ENCODE data around the gene SMIM15. TPM values are rescaled to one million over a fixed set of nuclear protein-coding genes. Genes with fewer than 3 reads are reported as not detected.

Gene SMIM15
- total RNA-seq, 1 donor from 2014 or later, result 53.1 TPM

DNA sequence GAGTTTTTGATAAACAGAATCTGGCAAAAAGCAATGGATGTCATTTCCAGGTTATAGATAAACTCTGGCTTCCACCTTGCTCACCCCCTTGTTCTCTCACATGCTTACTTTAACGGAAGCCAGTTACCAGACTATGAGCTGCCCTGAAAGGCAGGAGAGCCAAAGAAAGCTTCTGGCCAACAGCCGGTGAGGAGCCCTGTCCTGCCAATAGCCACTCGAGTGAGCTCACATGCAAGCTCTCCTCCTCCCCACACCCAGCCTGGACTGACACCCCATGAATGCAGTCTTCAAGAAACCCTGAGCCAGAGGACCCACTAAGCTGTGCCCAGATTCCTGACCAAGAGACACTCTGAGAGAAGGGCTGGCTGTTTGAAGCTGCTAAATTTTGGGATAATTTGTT lies 14.4 kb upstream of the SMIM15 start:
- H3K4me3 Mint-ChIP-seq (ENCODE audit: unreplicated experiment), result no peak overlapping the region
- no peaks in the 10 kb centered on the region for H3K27me3 Mint-ChIP-seq (ENCODE audit: unreplicated experiment)
- H3K4me1 Mint-ChIP-seq (ENCODE audit: unreplicated experiment), result peaks cover 22% of the 10 kb centered on the region
- H3K36me3 Mint-ChIP-seq (ENCODE audit: unreplicated experiment), result no peaks in the 10 kb centered on the region
- TF ChIP-seq, protein P1, sequence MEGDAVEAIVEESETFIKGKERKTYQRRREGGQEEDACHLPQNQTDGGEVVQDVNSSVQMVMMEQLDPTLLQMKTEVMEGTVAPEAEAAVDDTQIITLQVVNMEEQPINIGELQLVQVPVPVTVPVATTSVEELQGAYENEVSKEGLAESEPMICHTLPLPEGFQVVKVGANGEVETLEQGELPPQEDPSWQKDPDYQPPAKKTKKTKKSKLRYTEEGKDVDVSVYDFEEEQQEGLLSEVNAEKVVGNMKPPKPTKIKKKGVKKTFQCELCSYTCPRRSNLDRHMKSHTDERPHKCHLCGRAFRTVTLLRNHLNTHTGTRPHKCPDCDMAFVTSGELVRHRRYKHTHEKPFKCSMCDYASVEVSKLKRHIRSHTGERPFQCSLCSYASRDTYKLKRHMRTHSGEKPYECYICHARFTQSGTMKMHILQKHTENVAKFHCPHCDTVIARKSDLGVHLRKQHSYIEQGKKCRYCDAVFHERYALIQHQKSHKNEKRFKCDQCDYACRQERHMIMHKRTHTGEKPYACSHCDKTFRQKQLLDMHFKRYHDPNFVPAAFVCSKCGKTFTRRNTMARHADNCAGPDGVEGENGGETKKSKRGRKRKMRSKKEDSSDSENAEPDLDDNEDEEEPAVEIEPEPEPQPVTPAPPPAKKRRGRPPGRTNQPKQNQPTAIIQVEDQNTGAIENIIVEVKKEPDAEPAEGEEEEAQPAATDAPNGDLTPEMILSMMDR (IDR thresholded peaks at IDR 0.05), result no peak
- DNase-seq (ENCODE audit: extremely low spot score, unreplicated experiment), result no peak
- no peaks in the 10 kb centered on the region for H3K9me3 Mint-ChIP-seq (ENCODE audit: unreplicated experiment)
- H3K27ac Mint-ChIP-seq (ENCODE audit: unreplicated experiment), result no peak overlapping the region

GRCh38 chr5:61171479-61171878 lies 9.2 kb upstream of the SMIM15 start:
- no peaks in the 10 kb centered on the region for H3K27me3 Mint-ChIP-seq (ENCODE audit: unreplicated experiment)
- H3K9me3 Mint-ChIP-seq (ENCODE audit: unreplicated experiment), result no peaks in the 10 kb centered on the region
- TF ChIP-seq, protein P1 (IDR thresholded peaks at IDR 0.05), result no peak
- no peak for DNase-seq (ENCODE audit: extremely low spot score, unreplicated experiment)
- no peaks in the 10 kb centered on the region for H3K36me3 Mint-ChIP-seq (ENCODE audit: unreplicated experiment)
- H3K27ac Mint-ChIP-seq (ENCODE audit: unreplicated experiment), result no peak overlapping the region
- H3K4me3 Mint-ChIP-seq (ENCODE audit: unreplicated experiment), result no peak overlapping the region
- peaks cover 2% of the 10 kb centered on the region for H3K4me1 Mint-ChIP-seq (ENCODE audit: unreplicated experiment)

DNA sequence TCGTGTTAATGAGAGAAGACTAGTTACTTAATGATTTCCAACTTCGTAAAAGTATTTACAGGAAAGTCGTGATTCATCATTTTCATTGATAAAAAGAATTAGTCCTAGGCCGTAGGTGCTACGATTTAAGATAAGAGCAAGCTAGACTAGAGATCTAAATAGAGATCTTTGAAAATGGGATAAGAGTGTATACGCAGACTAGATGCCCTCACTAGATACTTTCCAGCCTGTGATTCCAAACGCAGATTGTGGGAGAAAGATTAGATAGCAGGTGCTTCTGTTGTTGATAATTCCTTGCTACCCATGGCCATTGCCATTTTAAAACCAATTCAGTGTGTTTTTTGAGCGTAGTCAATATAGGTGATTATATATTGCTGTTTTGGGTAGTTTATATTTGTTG lies 6.7 kb upstream of the SMIM15 start:
- no peak overlapping the region for H3K27ac Mint-ChIP-seq (ENCODE audit: unreplicated experiment)
- H3K4me3 Mint-ChIP-seq (ENCODE audit: unreplicated experiment), result no peak overlapping the region
- DNase-seq (ENCODE audit: extremely low spot score, unreplicated experiment), result no peak
- H3K4me1 Mint-ChIP-seq (ENCODE audit: unreplicated experiment), result peaks cover 6% of the 10 kb centered on the region
- TF ChIP-seq, protein P1 (IDR thresholded peaks at IDR 0.05), result no peak
- H3K27me3 Mint-ChIP-seq (ENCODE audit: unreplicated experiment), result no peaks in the 10 kb centered on the region
- no peaks in the 10 kb centered on the region for H3K9me3 Mint-ChIP-seq (ENCODE audit: unreplicated experiment)
- H3K36me3 Mint-ChIP-seq (ENCODE audit: unreplicated experiment), result no peaks in the 10 kb centered on the region

DNA sequence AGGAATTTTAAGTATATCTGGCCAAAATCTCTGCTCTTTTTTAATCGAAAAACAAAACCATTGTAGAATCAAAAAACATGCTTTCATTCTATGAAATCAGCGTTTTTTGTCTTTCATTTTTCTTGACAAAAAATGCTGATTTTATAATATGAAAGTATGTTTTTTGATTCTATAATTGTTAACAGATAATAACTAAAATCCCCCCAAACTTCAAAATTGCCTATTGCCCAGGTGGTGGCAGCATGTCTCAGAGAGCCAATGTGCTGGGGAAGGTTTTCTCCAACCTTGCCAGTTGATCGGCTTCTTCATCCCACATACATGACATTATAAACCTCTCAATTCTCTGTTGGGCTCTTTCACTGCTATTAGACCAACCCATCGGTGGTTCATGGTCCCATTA lies 5.1 kb upstream of the SMIM15 start:
- H3K4me3 Mint-ChIP-seq (ENCODE audit: unreplicated experiment), result no peak overlapping the region
- no peak for DNase-seq (ENCODE audit: extremely low spot score, unreplicated experiment)
- no peaks in the 10 kb centered on the region for H3K9me3 Mint-ChIP-seq (ENCODE audit: unreplicated experiment)
- TF ChIP-seq, protein P1 (IDR thresholded peaks at IDR 0.05), result peak; percentile 67
- H3K4me1 Mint-ChIP-seq (ENCODE audit: unreplicated experiment), result peaks cover 19% of the 10 kb centered on the region
- H3K36me3 Mint-ChIP-seq (ENCODE audit: unreplicated experiment), result no peaks in the 10 kb centered on the region
- H3K27ac Mint-ChIP-seq (ENCODE audit: unreplicated experiment), result no peak overlapping the region
- no peaks in the 10 kb centered on the region for H3K27me3 Mint-ChIP-seq (ENCODE audit: unreplicated experiment)

DNA sequence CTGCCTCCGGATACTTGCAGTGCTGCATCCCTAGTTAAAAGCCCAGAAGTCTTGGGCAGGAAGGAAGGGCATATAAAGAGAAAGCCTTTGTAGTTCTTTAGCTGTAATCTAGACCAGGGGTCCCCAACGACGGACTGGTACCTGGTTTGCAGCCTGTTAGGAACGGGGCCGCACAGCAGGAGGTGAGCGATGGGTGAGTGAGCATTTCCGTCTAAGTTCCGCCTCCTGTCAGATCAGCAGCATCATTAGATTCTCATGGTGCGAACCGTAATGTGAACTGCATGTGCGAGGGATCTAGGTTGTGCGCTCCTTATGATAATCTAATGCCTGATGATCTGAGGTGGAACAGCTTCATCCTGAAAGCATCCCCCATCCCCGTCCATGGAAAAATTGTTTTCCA lies 1.6 kb upstream of the SMIM15 start:
- Mint-ChIP-seq H3K27ac (ENCODE audit: unreplicated experiment) (no peak overlapping the region), H3K9me3 (ENCODE audit: unreplicated experiment) (no peaks in the 10 kb centered on the region), H3K4me1 (ENCODE audit: unreplicated experiment) (peaks cover 42% of the 10 kb centered on the region), H3K36me3 (ENCODE audit: unreplicated experiment) (peaks cover 16% of the 10 kb centered on the region), H3K27me3 (ENCODE audit: unreplicated experiment) (no peaks in the 10 kb centered on the region), H3K4me3 (ENCODE audit: unreplicated experiment) (peak overlapping the region; percentile 96)
- no peak for DNase-seq (ENCODE audit: extremely low spot score, unreplicated experiment)
- TF ChIP-seq, protein P1 (IDR thresholded peaks at IDR 0.05), result no peak
